ENCODE data around the gene DDX17.

GRCh38 chr22:38446018-38446601 lies 60.0 kb downstream of the DDX17 start:
- TF ChIP-seq, protein P1, sequence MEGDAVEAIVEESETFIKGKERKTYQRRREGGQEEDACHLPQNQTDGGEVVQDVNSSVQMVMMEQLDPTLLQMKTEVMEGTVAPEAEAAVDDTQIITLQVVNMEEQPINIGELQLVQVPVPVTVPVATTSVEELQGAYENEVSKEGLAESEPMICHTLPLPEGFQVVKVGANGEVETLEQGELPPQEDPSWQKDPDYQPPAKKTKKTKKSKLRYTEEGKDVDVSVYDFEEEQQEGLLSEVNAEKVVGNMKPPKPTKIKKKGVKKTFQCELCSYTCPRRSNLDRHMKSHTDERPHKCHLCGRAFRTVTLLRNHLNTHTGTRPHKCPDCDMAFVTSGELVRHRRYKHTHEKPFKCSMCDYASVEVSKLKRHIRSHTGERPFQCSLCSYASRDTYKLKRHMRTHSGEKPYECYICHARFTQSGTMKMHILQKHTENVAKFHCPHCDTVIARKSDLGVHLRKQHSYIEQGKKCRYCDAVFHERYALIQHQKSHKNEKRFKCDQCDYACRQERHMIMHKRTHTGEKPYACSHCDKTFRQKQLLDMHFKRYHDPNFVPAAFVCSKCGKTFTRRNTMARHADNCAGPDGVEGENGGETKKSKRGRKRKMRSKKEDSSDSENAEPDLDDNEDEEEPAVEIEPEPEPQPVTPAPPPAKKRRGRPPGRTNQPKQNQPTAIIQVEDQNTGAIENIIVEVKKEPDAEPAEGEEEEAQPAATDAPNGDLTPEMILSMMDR (conservative IDR thresholded peaks at IDR 0.05; ENCODE audit: low read length), result no peak
- no peak for TF ChIP-seq EZH2phosphoT487 (IDR thresholded peaks at IDR 0.05; ENCODE audit: borderline replicate concordance, low read depth, low read length)
